ENCODE measurements around the gene SLC25A33.

Gene SLC25A33

GRCh38 chr1:9494936-9495758, 44.1 kb upstream of the SLC25A33 start:
- DNase-seq (ENCODE audit: low read depth in 1 of 2, low spot score in 1 of 2) = peak; percentile 30 to 50
- no peak overlapping the region for H3K27ac ChIP-seq (replicated peaks)
- no peak for TF ChIP-seq SPI1 (IDR thresholded peaks at IDR 0.05; ENCODE audit: borderline replicate concordance, low read depth)
- TF ChIP-seq, protein P1, sequence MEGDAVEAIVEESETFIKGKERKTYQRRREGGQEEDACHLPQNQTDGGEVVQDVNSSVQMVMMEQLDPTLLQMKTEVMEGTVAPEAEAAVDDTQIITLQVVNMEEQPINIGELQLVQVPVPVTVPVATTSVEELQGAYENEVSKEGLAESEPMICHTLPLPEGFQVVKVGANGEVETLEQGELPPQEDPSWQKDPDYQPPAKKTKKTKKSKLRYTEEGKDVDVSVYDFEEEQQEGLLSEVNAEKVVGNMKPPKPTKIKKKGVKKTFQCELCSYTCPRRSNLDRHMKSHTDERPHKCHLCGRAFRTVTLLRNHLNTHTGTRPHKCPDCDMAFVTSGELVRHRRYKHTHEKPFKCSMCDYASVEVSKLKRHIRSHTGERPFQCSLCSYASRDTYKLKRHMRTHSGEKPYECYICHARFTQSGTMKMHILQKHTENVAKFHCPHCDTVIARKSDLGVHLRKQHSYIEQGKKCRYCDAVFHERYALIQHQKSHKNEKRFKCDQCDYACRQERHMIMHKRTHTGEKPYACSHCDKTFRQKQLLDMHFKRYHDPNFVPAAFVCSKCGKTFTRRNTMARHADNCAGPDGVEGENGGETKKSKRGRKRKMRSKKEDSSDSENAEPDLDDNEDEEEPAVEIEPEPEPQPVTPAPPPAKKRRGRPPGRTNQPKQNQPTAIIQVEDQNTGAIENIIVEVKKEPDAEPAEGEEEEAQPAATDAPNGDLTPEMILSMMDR (IDR thresholded peaks at IDR 0.05; ENCODE audit: insufficient read depth, low read length) = peak; percentile 76

DNA sequence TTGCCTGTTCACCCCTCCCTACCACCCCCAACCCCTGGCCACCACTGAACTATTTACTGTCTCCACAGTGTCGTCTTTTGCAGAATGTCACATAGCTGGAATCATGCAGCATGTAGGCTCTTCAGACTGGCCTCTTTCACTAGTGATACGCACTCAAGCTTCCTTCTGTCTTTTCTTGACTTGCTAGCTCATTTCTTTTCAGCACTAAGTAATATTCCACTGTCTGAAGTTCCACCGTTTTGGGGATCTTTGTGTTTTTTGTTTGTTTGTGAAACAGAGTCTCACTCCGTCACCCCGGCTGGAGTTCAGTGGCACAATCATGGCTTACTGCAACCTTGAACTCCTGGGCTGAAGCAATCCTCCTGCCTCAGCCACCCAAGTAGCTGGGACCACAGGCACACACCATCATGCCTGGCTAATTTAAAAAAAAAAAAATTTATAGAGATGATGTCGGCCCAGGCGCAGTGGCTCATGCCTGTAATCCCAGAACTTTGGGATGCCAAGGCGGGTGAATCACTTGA, 43.4 kb upstream of the SLC25A33 start:
- TF ChIP-seq, protein P1 (IDR thresholded peaks at IDR 0.05; ENCODE audit: insufficient read depth, low read length) = no peak
- TF ChIP-seq POLR2AphosphoS5 (IDR thresholded peaks at IDR 0.05; ENCODE audit: low read depth) = no peak
- TF ChIP-seq GABPA (IDR thresholded peaks at IDR 0.05; ENCODE audit: low read depth) = no peak
- DNase-seq (ENCODE audit: low read depth in 1 of 2, low spot score in 1 of 2) = no peak
- H3K4me3 ChIP-seq (replicated peaks; ENCODE audit: insufficient read depth, low read length) = no peak overlapping the region

More at GRCh38 chr1:9494936-9495758, 44.1 kb upstream of the SLC25A33 start:
- Histone ChIP-seq H3K27me3 (ENCODE audit: insufficient read depth, poor library complexity, severe bottlenecking) (no peaks in the 10 kb centered on the region), H3K4me3 (replicated peaks; ENCODE audit: insufficient read depth, low read length) (peak overlapping the region; percentile 19)

GRCh38 chr1:9500756-9501754, 38.2 kb upstream of the SLC25A33 start:
- TF ChIP-seq GABPA (IDR thresholded peaks at IDR 0.05; ENCODE audit: low read depth) (no peak), POLR2AphosphoS5 (IDR thresholded peaks at IDR 0.05; ENCODE audit: low read depth) (no peak), REST (IDR thresholded peaks at IDR 0.05; ENCODE audit: insufficient replicate concordance, low read depth) (no peak), SPI1 (IDR thresholded peaks at IDR 0.05; ENCODE audit: borderline replicate concordance, low read depth) (no peak)
- TF ChIP-seq, protein P1 (IDR thresholded peaks at IDR 0.05; ENCODE audit: insufficient read depth, low read length) = no peak
- H3K27ac ChIP-seq (replicated peaks) = no peak overlapping the region
- no peaks in the 10 kb centered on the region for H3K27me3 ChIP-seq (ENCODE audit: insufficient read depth, poor library complexity, severe bottlenecking)
- H3K4me3 ChIP-seq (replicated peaks; ENCODE audit: insufficient read depth, low read length) = no peak overlapping the region
- DNase-seq (ENCODE audit: low read depth in 1 of 2, low spot score in 1 of 2) = no peak

More for the DNA sequence above, 43.4 kb upstream of the SLC25A33 start:
- no peaks in the 10 kb centered on the region for H3K27me3 ChIP-seq (ENCODE audit: insufficient read depth, poor library complexity, severe bottlenecking)
- no peak overlapping the region for H3K27ac ChIP-seq (replicated peaks)

- Histone ChIP-seq H3K27me3 (ENCODE audit: insufficient read depth, poor library complexity, severe bottlenecking) (no peaks in the 10 kb centered on the region), H3K27ac (replicated peaks) (no peak overlapping the region), H3K4me3 (replicated peaks; ENCODE audit: insufficient read depth, low read length) (no peak overlapping the region)
- TF ChIP-seq REST (IDR thresholded peaks at IDR 0.05; ENCODE audit: insufficient replicate concordance, low read depth) = no peak
- TF ChIP-seq GABPA (IDR thresholded peaks at IDR 0.05; ENCODE audit: low read depth) = no peak
- TF ChIP-seq, protein P1 (IDR thresholded peaks at IDR 0.05; ENCODE audit: insufficient read depth, low read length) = no peak
- TF ChIP-seq POLR2AphosphoS5 (IDR thresholded peaks at IDR 0.05; ENCODE audit: low read depth) = no peak
- no peak for TF ChIP-seq SPI1 (IDR thresholded peaks at IDR 0.05; ENCODE audit: borderline replicate concordance, low read depth)
- no peak for DNase-seq (ENCODE audit: low read depth in 1 of 2, low spot score in 1 of 2)
Observed at GRCh38 chr1:9503001-9503675, 36.1 kb upstream of the SLC25A33 start.
